Measurements from ENCODE around the gene ANGEL2. TPM values are rescaled to one million over a fixed set of nuclear protein-coding genes. Genes with fewer than 3 reads are reported as not detected.

The ANGEL2 gene
- polyA plus RNA-seq, 1 donor = 33.0 TPM

DNA sequence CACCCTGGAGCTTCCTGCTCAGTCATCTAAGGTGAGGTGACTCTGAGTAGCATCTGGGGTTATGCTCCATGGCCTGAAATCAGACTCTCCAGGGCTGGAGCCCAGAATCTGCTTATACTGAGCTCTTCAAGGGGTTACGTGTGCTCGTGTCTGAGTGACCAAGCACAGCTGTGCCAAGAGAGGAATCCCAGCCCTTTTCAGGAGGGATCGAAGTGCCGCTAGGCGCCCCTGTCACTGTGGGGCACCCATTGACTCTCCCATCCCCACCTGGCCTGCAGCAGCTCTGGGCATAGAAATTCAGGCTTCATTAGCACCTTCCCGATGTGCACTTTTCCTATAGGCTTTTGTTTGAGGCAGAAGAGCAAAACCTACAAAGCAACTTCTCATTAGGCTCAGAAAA lies 51.6 kb downstream of the ANGEL2 start:
- Histone ChIP-seq H3K27ac (ENCODE audit: low read length) (no peak overlapping the region), H3K4me1 (ENCODE audit: control insufficient read depth, insufficient read depth, low read length) (no peaks in the 10 kb centered on the region), H3K4me3 (ENCODE audit: low read length) (no peak overlapping the region), H3K9me3 (ENCODE audit: control insufficient read depth, low read depth, low read length) (no peaks in the 10 kb centered on the region), H3K27me3 (ENCODE audit: control insufficient read depth, insufficient read depth, low read length) (no peaks in the 10 kb centered on the region), H3K36me3 (ENCODE audit: control insufficient read depth, insufficient read depth, low read length) (peaks cover 5% of the 10 kb centered on the region)
- no CpG with 5 or more reads among the region's 6 CpGs for WGBS (ENCODE audit: insufficient coverage, low lambda C conversion rate)
- no peak for DNase-seq

DNA sequence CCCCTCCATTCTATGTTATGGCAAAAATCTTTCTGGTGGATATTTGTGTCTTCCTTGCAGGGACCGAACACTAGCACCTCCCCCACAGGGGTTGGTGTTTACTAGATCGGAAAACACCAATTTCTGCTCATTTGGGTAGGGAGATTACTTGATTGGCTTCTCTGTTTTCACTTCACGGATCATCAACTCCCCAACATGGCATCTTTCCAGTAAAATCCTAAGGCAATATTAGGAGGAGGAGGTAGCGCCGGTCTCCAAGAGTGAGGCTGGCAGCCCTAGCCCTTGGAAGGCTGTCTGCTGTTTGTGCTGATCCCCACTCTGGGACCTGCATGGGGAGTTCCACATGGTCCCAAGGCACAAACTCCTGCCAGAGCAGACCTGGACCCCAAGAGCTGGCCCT lies 53.2 kb downstream of the ANGEL2 start:
- H3K4me3 ChIP-seq (ENCODE audit: low read length) = no peak overlapping the region
- no CpG with 5 or more reads among the region's 5 CpGs for WGBS (ENCODE audit: insufficient coverage, low lambda C conversion rate)
- H3K36me3 ChIP-seq (ENCODE audit: control insufficient read depth, insufficient read depth, low read length) = peaks cover 5% of the 10 kb centered on the region
- H3K27me3 ChIP-seq (ENCODE audit: control insufficient read depth, insufficient read depth, low read length) = no peaks in the 10 kb centered on the region
- H3K4me1 ChIP-seq (ENCODE audit: control insufficient read depth, insufficient read depth, low read length) = no peaks in the 10 kb centered on the region
- no peak for DNase-seq
- no peak overlapping the region for H3K27ac ChIP-seq (ENCODE audit: low read length)
- no peaks in the 10 kb centered on the region for H3K9me3 ChIP-seq (ENCODE audit: control insufficient read depth, low read depth, low read length)

GRCh38 chr1:212960932-212961331 lies 54.7 kb downstream of the ANGEL2 start:
- H3K4me3 ChIP-seq (ENCODE audit: low read length) = no peak overlapping the region
- WGBS (ENCODE audit: insufficient coverage, low lambda C conversion rate) = no CpG with 5 or more reads among the region's 6 CpGs
- peaks cover 5% of the 10 kb centered on the region for H3K36me3 ChIP-seq (ENCODE audit: control insufficient read depth, insufficient read depth, low read length)
- H3K27ac ChIP-seq (ENCODE audit: low read length) = no peak overlapping the region
- no peak for DNase-seq
- no peaks in the 10 kb centered on the region for H3K4me1 ChIP-seq (ENCODE audit: control insufficient read depth, insufficient read depth, low read length)
- no peaks in the 10 kb centered on the region for H3K9me3 ChIP-seq (ENCODE audit: control insufficient read depth, low read depth, low read length)
- H3K27me3 ChIP-seq (ENCODE audit: control insufficient read depth, insufficient read depth, low read length) = no peaks in the 10 kb centered on the region

DNA sequence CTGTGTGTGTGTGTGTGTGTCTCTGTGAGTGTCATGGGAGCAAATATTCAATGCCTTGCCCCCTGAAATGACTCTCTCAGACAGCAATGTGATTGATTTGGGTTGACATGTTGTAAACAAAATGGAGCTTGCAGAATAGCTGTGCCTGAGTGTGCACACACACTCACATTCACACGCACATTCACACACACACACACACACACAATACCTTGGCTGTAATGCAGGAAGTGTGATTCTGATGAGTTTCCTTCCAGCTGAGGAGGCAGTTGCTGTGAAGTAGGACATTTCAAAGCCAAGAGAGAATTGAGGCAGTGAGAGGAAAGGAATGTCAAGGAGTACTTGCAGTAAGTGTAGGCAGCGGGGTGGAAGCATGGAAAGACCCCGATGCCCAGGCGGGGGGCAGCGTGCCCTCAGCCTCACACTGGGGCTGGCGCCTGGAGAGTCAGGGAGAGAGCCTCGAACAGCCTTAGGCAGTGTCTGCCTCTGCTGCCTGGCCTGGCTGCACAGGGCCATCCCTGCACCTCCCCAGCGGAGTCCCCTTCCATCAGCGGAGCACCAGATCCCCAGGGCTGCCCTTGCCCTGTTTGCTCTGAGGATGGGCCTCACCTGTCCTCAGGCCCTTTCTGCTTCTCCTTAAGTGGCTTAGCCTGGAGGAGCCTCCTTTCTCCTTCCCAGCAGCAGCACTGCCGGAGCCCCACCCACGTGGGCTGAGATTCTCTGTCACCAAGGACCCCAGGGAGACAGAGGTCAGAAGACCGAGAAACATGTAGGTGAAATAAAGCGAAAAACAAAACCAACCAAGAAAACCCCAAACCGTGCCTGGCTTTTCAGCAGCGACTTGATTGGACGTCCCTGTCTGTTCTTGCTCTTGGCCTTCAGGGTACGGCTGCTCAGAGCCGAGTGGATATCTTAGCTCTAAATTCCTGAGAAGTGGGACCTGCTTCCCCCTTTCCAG lies 56.1 kb downstream of the ANGEL2 start:
- no peak overlapping the region for H3K4me3 ChIP-seq (ENCODE audit: low read length)
- no peaks in the 10 kb centered on the region for H3K4me1 ChIP-seq (ENCODE audit: control insufficient read depth, insufficient read depth, low read length)
- no peaks in the 10 kb centered on the region for H3K9me3 ChIP-seq (ENCODE audit: control insufficient read depth, low read depth, low read length)
- WGBS (ENCODE audit: insufficient coverage, low lambda C conversion rate) = 100% methylated on average over 1 of the region's 18 CpGs
- no peak overlapping the region for H3K27ac ChIP-seq (ENCODE audit: low read length)
- H3K36me3 ChIP-seq (ENCODE audit: control insufficient read depth, insufficient read depth, low read length) = peaks cover 5% of the 10 kb centered on the region
- no peaks in the 10 kb centered on the region for H3K27me3 ChIP-seq (ENCODE audit: control insufficient read depth, insufficient read depth, low read length)
- no peak for DNase-seq

DNA sequence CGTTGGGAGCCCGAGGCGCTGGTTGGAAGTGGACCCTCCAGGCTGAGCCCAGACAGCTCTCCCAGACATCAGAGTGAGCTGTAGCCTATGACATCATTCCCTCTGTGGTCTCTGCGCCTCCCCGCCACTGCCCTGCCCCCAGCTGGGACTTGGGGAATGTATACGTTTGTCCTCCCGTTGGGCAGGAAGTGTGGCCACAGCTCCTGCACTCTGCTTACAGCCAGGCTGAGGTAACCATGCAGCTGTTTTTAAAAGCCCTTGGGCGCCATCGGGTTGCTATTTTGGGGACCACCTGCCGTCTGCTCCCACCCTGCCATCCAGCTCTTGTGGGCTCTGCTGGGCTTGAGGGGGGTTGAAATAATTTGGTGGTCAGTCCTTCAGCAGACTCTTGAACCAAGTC lies 57.5 kb downstream of the ANGEL2 start:
- H3K9me3 ChIP-seq (ENCODE audit: control insufficient read depth, low read depth, low read length) = no peaks in the 10 kb centered on the region
- DNase-seq = no peak
- H3K4me3 ChIP-seq (ENCODE audit: low read length) = no peak overlapping the region
- no peaks in the 10 kb centered on the region for H3K27me3 ChIP-seq (ENCODE audit: control insufficient read depth, insufficient read depth, low read length)
- no peak overlapping the region for H3K27ac ChIP-seq (ENCODE audit: low read length)
- H3K36me3 ChIP-seq (ENCODE audit: control insufficient read depth, insufficient read depth, low read length) = peaks cover 3% of the 10 kb centered on the region
- no CpG with 5 or more reads among the region's 10 CpGs for WGBS (ENCODE audit: insufficient coverage, low lambda C conversion rate)
- H3K4me1 ChIP-seq (ENCODE audit: control insufficient read depth, insufficient read depth, low read length) = no peaks in the 10 kb centered on the region

DNA sequence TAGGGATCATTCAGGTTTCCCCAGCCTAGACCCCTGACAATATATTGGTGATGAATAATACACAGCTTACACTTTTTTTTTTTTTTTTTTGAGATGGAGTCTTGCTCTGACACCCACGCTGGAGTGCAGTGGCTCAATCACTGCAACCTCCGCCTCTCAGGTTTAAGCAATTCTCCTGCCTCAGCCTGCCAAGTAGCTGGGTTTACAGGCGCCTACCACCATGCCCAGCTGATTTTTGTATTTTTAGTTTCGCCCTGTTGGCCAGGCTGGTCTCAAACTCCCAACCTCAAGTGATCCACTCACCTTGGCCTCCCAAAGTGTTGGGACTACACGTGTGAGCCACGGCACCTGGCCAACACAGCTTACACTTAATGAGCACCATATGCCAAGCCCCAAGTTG lies 58.1 kb downstream of the ANGEL2 start:
- 86% methylated on average over 2 of the region's 6 CpGs for WGBS (ENCODE audit: insufficient coverage, low lambda C conversion rate)
- Histone ChIP-seq H3K27ac (ENCODE audit: low read length) (no peak overlapping the region), H3K9me3 (ENCODE audit: control insufficient read depth, low read depth, low read length) (no peaks in the 10 kb centered on the region), H3K27me3 (ENCODE audit: control insufficient read depth, insufficient read depth, low read length) (no peaks in the 10 kb centered on the region), H3K4me1 (ENCODE audit: control insufficient read depth, insufficient read depth, low read length) (no peaks in the 10 kb centered on the region), H3K36me3 (ENCODE audit: control insufficient read depth, insufficient read depth, low read length) (peaks cover 3% of the 10 kb centered on the region), H3K4me3 (ENCODE audit: low read length) (no peak overlapping the region)
- DNase-seq = no peak

GRCh38 chr1:212955961-212956620 lies 59.6 kb downstream of the ANGEL2 start:
- H3K36me3 ChIP-seq (ENCODE audit: control insufficient read depth, insufficient read depth, low read length) = peaks cover 3% of the 10 kb centered on the region
- H3K4me1 ChIP-seq (ENCODE audit: control insufficient read depth, insufficient read depth, low read length) = peaks cover 5% of the 10 kb centered on the region
- H3K27me3 ChIP-seq (ENCODE audit: control insufficient read depth, insufficient read depth, low read length) = peaks cover 12% of the 10 kb centered on the region
- no peak for DNase-seq
- no peak overlapping the region for H3K4me3 ChIP-seq (ENCODE audit: low read length)
- no peaks in the 10 kb centered on the region for H3K9me3 ChIP-seq (ENCODE audit: control insufficient read depth, low read depth, low read length)
- no peak overlapping the region for H3K27ac ChIP-seq (ENCODE audit: low read length)
- 80% methylated on average over 3 of the region's 8 CpGs for WGBS (ENCODE audit: insufficient coverage, low lambda C conversion rate)

- peaks cover 3% of the 10 kb centered on the region for H3K36me3 ChIP-seq (ENCODE audit: control insufficient read depth, insufficient read depth, low read length)
- peaks cover 21% of the 10 kb centered on the region for H3K27me3 ChIP-seq (ENCODE audit: control insufficient read depth, insufficient read depth, low read length)
- H3K9me3 ChIP-seq (ENCODE audit: control insufficient read depth, low read depth, low read length) = peaks cover 4% of the 10 kb centered on the region
- no peak overlapping the region for H3K27ac ChIP-seq (ENCODE audit: low read length)
- WGBS (ENCODE audit: insufficient coverage, low lambda C conversion rate) = 100% methylated on average over 1 of the region's 3 CpGs
- no peak for DNase-seq
- no peak overlapping the region for H3K4me3 ChIP-seq (ENCODE audit: low read length)
- peaks cover 10% of the 10 kb centered on the region for H3K4me1 ChIP-seq (ENCODE audit: control insufficient read depth, insufficient read depth, low read length)
Measured at GRCh38 chr1:212955098-212955497, 60.6 kb downstream of the ANGEL2 start.

- WGBS (ENCODE audit: insufficient coverage, low lambda C conversion rate) = 100% methylated on average over 1 of the region's 6 CpGs
- no peaks in the 10 kb centered on the region for H3K36me3 ChIP-seq (ENCODE audit: control insufficient read depth, insufficient read depth, low read length)
- DNase-seq = no peak
- H3K4me1 ChIP-seq (ENCODE audit: control insufficient read depth, insufficient read depth, low read length) = peaks cover 14% of the 10 kb centered on the region
- H3K27ac ChIP-seq (ENCODE audit: low read length) = no peak overlapping the region
- H3K4me3 ChIP-seq (ENCODE audit: low read length) = no peak overlapping the region
- H3K9me3 ChIP-seq (ENCODE audit: control insufficient read depth, low read depth, low read length) = peaks cover 4% of the 10 kb centered on the region
- H3K27me3 ChIP-seq (ENCODE audit: control insufficient read depth, insufficient read depth, low read length) = peaks cover 25% of the 10 kb centered on the region
Measured at GRCh38 chr1:212954514-212954913, 61.2 kb downstream of the ANGEL2 start.

- peaks cover 14% of the 10 kb centered on the region for H3K4me1 ChIP-seq (ENCODE audit: control insufficient read depth, insufficient read depth, low read length)
- no peak for DNase-seq
- no CpG with 5 or more reads among the region's 3 CpGs for WGBS (ENCODE audit: insufficient coverage, low lambda C conversion rate)
- no peaks in the 10 kb centered on the region for H3K36me3 ChIP-seq (ENCODE audit: control insufficient read depth, insufficient read depth, low read length)
- H3K27ac ChIP-seq (ENCODE audit: low read length) = no peak overlapping the region
- no peak overlapping the region for H3K4me3 ChIP-seq (ENCODE audit: low read length)
- H3K27me3 ChIP-seq (ENCODE audit: control insufficient read depth, insufficient read depth, low read length) = peaks cover 33% of the 10 kb centered on the region
- peaks cover 4% of the 10 kb centered on the region for H3K9me3 ChIP-seq (ENCODE audit: control insufficient read depth, low read depth, low read length)
Measured at GRCh38 chr1:212953321-212953720, 62.3 kb downstream of the ANGEL2 start.

Data from large intestine (tissue), 3 donors.